ENCODE data around the gene L3MBTL1. TPM values are rescaled to one million over a fixed set of nuclear protein-coding genes. Genes with fewer than 3 reads are reported as not detected.

The L3MBTL1 gene
- total and polyA plus RNA-seq, 2 donors (not counting 3 experiments of a cell fraction or from before 2014, with no cell fraction given), result 5.2 to 8.2 TPM

DNA sequence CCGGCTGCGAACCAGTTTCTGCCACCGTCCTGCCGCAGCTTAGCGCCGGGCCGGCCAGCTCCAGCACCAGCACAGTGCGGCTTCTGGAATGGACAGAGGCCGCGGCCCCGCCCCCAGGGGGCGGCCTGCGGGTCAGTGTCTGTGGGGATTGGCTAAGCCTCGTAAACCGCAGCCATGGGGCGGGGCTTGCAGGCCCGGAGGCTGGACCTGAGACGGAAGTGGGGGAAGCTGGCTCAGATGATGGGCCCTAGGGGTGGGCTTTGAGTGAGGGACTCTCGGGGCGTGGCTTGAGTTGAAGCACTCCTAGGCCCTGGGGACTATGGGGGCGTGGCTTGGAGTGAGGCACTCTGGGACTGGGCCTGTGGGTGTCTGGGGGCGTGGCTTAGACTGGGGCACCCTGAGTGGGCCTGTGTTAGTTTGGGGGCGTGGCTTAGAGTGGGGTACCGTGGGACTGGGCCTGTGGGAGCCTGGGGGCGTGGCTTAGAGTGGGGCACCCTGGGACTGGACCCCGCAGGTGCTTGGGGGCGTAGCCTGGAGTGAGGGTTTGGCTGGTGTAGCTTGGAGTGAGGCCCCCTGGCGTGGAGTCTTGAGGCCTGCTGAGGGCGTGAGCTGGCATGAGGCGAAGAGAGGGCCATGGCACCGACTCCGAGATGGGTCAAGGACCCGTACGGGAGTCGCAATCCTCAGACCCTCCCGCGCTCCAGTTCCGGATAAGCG lies 6.6 kb downstream of the L3MBTL1 start:
- POLR2A ChIA-PET, result interaction anchor here (1.3 to 1.7 kb wide), 3 partner anchors 48 to 76 kb away, joined by 3 to 9 read pairs (median 5); partner anchors contain the start of genes IFT52 and SRSF6
- Histone ChIP-seq H3K27ac (ENCODE audit: insufficient read depth, low read depth, low read length) (peak overlapping the region; percentile 12), H3K9me3 (replicated peaks; ENCODE audit: control insufficient read depth, insufficient read depth, low read length) (no peaks in the 10 kb centered on the region), H3K27me3 (ENCODE audit: control insufficient read depth in 2 of 2, insufficient read depth in 2 of 2, low read length in 2 of 2) (no peaks in the 10 kb centered on the region), H2AFZ (ENCODE audit: low read depth, low read length) (peak overlapping the region; percentile 87), H3K9ac (replicated peaks; ENCODE audit: extremely low read depth, insufficient read depth, low read length) (peak overlapping the region; percentile 67), H3K36me3 (ENCODE audit: control insufficient read depth in 2 of 2, extremely low read depth in 1 of 2, insufficient read depth in 2 of 2, low read length in 2 of 2) (no peaks in the 10 kb centered on the region), H3K4me2 (ENCODE audit: insufficient read depth, low read length) (peak overlapping the region; percentile 63), H3K79me2 (ENCODE audit: control insufficient read depth, insufficient read depth, low read length) (no peaks in the 10 kb centered on the region), H3K9me1 (replicated peaks; ENCODE audit: control insufficient read depth, extremely low read depth, insufficient read depth, low read length) (no peaks in the 10 kb centered on the region), H3K4me1 (ENCODE audit: control insufficient read depth, extremely low read depth, insufficient read depth, low read length) (no peaks in the 10 kb centered on the region), H3K4me3 (replicated peaks in 1 of 3; ENCODE audit: insufficient read depth in 1 of 3, low read depth in 1 of 3, low read length in 3 of 3) (peak overlapping the region; percentile 45 to 71 (median 46)), H4K20me1 (replicated peaks; ENCODE audit: control insufficient read depth, extremely low read depth, insufficient read depth, low read length) (no peaks in the 10 kb centered on the region)
- CTCF ChIA-PET, result interaction anchor here (0.8 to 2.0 kb wide), 4 partner anchors 17 to 578 kb away, joined by 3 to 10 read pairs (median 4); no protein-coding TSS in a partner anchor
- DNase-seq (ENCODE audit: low read depth, low spot score) (peak; percentile 98), FAIRE-seq (peak; percentile 79)
- intact Hi-C loops (cut with micrococcal nuclease), result loop anchor here (1.0 to 2.0 kb wide), 3 partner anchors 57 to 77 kb away; partner anchors contain the start of genes IFT52 and SRSF6
- dilution Hi-C loops (cut with MboI; ENCODE audit: extremely low pct_ligation_motif_present, low sequenced_read_pairs), result no loop called here
- no TSS peak for BruUV-seq (replicated peaks)
- TF ChIP-seq CTCF (IDR thresholded peaks at IDR 0.05; ENCODE audit: extremely low read depth in 1 of 2, insufficient read depth in 1 of 2, low read depth in 1 of 2, low read length in 2 of 2) (peak; percentile 15 to 55), POLR2A (IDR thresholded peaks at IDR 0.05; ENCODE audit: low read depth, low read length) (no peak)

GRCh38 chr20:43514648-43514999 lies 7.1 kb downstream of the L3MBTL1 start:
- BruUV-seq (replicated peaks), result no TSS peak
- Histone ChIP-seq H3K4me2 (ENCODE audit: insufficient read depth, low read length) (peak overlapping the region; percentile 63), H3K9me1 (replicated peaks; ENCODE audit: control insufficient read depth, extremely low read depth, insufficient read depth, low read length) (no peaks in the 10 kb centered on the region), H3K9me3 (replicated peaks; ENCODE audit: control insufficient read depth, insufficient read depth, low read length) (no peaks in the 10 kb centered on the region), H3K27me3 (ENCODE audit: control insufficient read depth in 2 of 2, insufficient read depth in 2 of 2, low read length in 2 of 2) (no peaks in the 10 kb centered on the region), H4K20me1 (replicated peaks; ENCODE audit: control insufficient read depth, extremely low read depth, insufficient read depth, low read length) (no peaks in the 10 kb centered on the region), H2AFZ (ENCODE audit: low read depth, low read length) (peak overlapping the region; percentile 87), H3K27ac (ENCODE audit: insufficient read depth, low read depth, low read length) (peak overlapping the region; percentile 12), H3K79me2 (ENCODE audit: control insufficient read depth, insufficient read depth, low read length) (no peaks in the 10 kb centered on the region), H3K9ac (replicated peaks; ENCODE audit: extremely low read depth, insufficient read depth, low read length) (peak overlapping the region; percentile 67), H3K4me3 (replicated peaks in 1 of 3; ENCODE audit: insufficient read depth in 1 of 3, low read depth in 1 of 3, low read length in 3 of 3) (peak overlapping the region; percentile 45 to 71 (median 46)), H3K4me1 (ENCODE audit: control insufficient read depth, extremely low read depth, insufficient read depth, low read length) (no peaks in the 10 kb centered on the region), H3K36me3 (ENCODE audit: control insufficient read depth in 2 of 2, extremely low read depth in 1 of 2, insufficient read depth in 2 of 2, low read length in 2 of 2) (no peaks in the 10 kb centered on the region)
- ChIA-PET CTCF (interaction anchor here (0.8 to 2.0 kb wide), 5 partner anchors 16 to 578 kb away, joined by 3 to 10 read pairs (median 4); no protein-coding TSS in a partner anchor), POLR2A (interaction anchor here (1.3 to 1.7 kb wide), 3 partner anchors 49 to 76 kb away, joined by 3 to 9 read pairs (median 5); partner anchors contain the start of genes IFT52 and SRSF6)
- dilution Hi-C loops (cut with MboI; ENCODE audit: extremely low pct_ligation_motif_present, low sequenced_read_pairs), result no loop called here
- no peak for TF ChIP-seq CTCF (IDR thresholded peaks at IDR 0.05; ENCODE audit: extremely low read depth in 1 of 2, insufficient read depth in 1 of 2, low read depth in 1 of 2, low read length in 2 of 2)
- no peak for TF ChIP-seq EZH2 (IDR thresholded peaks at IDR 0.05; ENCODE audit: borderline replicate concordance, low read depth, low read length, severe bottlenecking)
- DNase-seq (ENCODE audit: low read depth, low spot score) (no peak), FAIRE-seq (no peak)
- intact Hi-C loops (cut with micrococcal nuclease), result loop anchor here (1.0 to 2.0 kb wide), 3 partner anchors 57 to 76 kb away; partner anchors contain the start of genes IFT52 and SRSF6
